Fibroblast of peridontal ligament (primary cell): ENCODE results near the gene RERG.

Source experiments
- DNase-seq: peaks from one replicate; pipeline ENCODE4 v3.0.0-alpha.2; 2010; ENCODE audit errors: extremely low read depth

RERG gene

GRCh38 chr12:15188127-15188526 lies 33.1 kb downstream of the RERG start:
- DNase-seq = no peak

- no peak for DNase-seq
These were observed 34.6 kb downstream of the RERG start for GRCh38 chr12:15186597-15186996.

- DNase-seq = no peak
These were observed 36.7 kb downstream of the RERG start for GRCh38 chr12:15184484-15184883.

GRCh38 chr12:15183821-15184220 lies 37.4 kb downstream of the RERG start:
- no peak for DNase-seq

GRCh38 chr12:15181017-15181683 lies 40.1 kb downstream of the RERG start:
- no peak for DNase-seq

- no peak for DNase-seq
These were observed 40.9 kb downstream of the RERG start for GRCh38 chr12:15180325-15180724.

- DNase-seq = no peak
These were observed 41.5 kb downstream of the RERG start for GRCh38 chr12:15179672-15180071.

GRCh38 chr12:15173142-15173541 lies 48.1 kb downstream of the RERG start:
- no peak for DNase-seq

- DNase-seq = no peak
These were observed 49.0 kb downstream of the RERG start for GRCh38 chr12:15172060-15172822.

GRCh38 chr12:15171012-15171655 lies 50.1 kb downstream of the RERG start:
- DNase-seq = no peak

GRCh38 chr12:15168026-15168678 lies 53.1 kb downstream of the RERG start:
- no peak for DNase-seq

- peak; percentile 8 for DNase-seq
These were observed 56.1 kb downstream of the RERG start for GRCh38 chr12:15165012-15165659.

- no peak for DNase-seq
These were observed 57.9 kb downstream of the RERG start for GRCh38 chr12:15163030-15163976.

- no peak for DNase-seq
These were observed 63.1 kb downstream of the RERG start for GRCh38 chr12:15158083-15158482.

- DNase-seq = no peak
These were observed 63.9 kb downstream of the RERG start for GRCh38 chr12:15157269-15157671.

- DNase-seq = no peak
These were observed 65.9 kb downstream of the RERG start for GRCh38 chr12:15155271-15155670.

- no peak for DNase-seq
These were observed 67.1 kb downstream of the RERG start for GRCh38 chr12:15154103-15154502.

- peak; percentile 17 for DNase-seq
These were observed 68.3 kb downstream of the RERG start for GRCh38 chr12:15152868-15153267.

GRCh38 chr12:15152456-15152855 lies 68.8 kb downstream of the RERG start:
- DNase-seq = peak; percentile 27

- DNase-seq = peak; percentile 26
These were observed 69.8 kb downstream of the RERG start for GRCh38 chr12:15151161-15152091.
